Measurements from ENCODE around the gene NFIA.

NFIA gene

GRCh38 chr1:61093525-61094137 lies 11.3 kb downstream of the NFIA start:
- TF ChIP-seq CTCF (IDR thresholded peaks at IDR 0.05; ENCODE audit: low read depth, low read length): no peak
- no peak for DNase-seq (ENCODE audit: extremely low read depth, low read depth)

GRCh38 chr1:61094677-61095469 lies 12.5 kb downstream of the NFIA start:
- TF ChIP-seq CTCF (IDR thresholded peaks at IDR 0.05; ENCODE audit: low read depth, low read length): no peak

GRCh38 chr1:61095470-61095812 lies 13.1 kb downstream of the NFIA start:
- DNase-seq (ENCODE audit: extremely low read depth, low read depth): no peak
- TF ChIP-seq CTCF (IDR thresholded peaks at IDR 0.05; ENCODE audit: low read depth, low read length): no peak

More at GRCh38 chr1:61094677-61095469, 12.5 kb downstream of the NFIA start:
- DNase-seq (ENCODE audit: extremely low read depth, low read depth): no peak

GRCh38 chr1:61097317-61097716 lies 15.0 kb downstream of the NFIA start:
- no peak for TF ChIP-seq CTCF (IDR thresholded peaks at IDR 0.05; ENCODE audit: low read depth, low read length)
- DNase-seq (ENCODE audit: extremely low read depth, low read depth): no peak

GRCh38 chr1:61097722-61098121 lies 15.4 kb downstream of the NFIA start:
- no peak for TF ChIP-seq CTCF (IDR thresholded peaks at IDR 0.05; ENCODE audit: low read depth, low read length)
- DNase-seq (ENCODE audit: extremely low read depth, low read depth): no peak

GRCh38 chr1:61098333-61098732 lies 16.0 kb downstream of the NFIA start:
- no peak for TF ChIP-seq CTCF (IDR thresholded peaks at IDR 0.05; ENCODE audit: low read depth, low read length)
- no peak for DNase-seq (ENCODE audit: extremely low read depth, low read depth)

GRCh38 chr1:61098906-61099437 lies 16.6 kb downstream of the NFIA start:
- TF ChIP-seq CTCF (IDR thresholded peaks at IDR 0.05; ENCODE audit: low read depth, low read length): no peak
- no peak for DNase-seq (ENCODE audit: extremely low read depth, low read depth)

All from AG09319 (cell line).